ENCODE data around the gene TAC1.
"Not testable (repeated sequence)": the region's sequence is repeated elsewhere in the genome, so short reads cannot be mapped to it uniquely, and the experiment has no call there.

The TAC1 gene

GRCh38 chr7:97772045-97772901 is 40.4 kb downstream of the TAC1 start:
- TF ChIP-seq, protein P1, sequence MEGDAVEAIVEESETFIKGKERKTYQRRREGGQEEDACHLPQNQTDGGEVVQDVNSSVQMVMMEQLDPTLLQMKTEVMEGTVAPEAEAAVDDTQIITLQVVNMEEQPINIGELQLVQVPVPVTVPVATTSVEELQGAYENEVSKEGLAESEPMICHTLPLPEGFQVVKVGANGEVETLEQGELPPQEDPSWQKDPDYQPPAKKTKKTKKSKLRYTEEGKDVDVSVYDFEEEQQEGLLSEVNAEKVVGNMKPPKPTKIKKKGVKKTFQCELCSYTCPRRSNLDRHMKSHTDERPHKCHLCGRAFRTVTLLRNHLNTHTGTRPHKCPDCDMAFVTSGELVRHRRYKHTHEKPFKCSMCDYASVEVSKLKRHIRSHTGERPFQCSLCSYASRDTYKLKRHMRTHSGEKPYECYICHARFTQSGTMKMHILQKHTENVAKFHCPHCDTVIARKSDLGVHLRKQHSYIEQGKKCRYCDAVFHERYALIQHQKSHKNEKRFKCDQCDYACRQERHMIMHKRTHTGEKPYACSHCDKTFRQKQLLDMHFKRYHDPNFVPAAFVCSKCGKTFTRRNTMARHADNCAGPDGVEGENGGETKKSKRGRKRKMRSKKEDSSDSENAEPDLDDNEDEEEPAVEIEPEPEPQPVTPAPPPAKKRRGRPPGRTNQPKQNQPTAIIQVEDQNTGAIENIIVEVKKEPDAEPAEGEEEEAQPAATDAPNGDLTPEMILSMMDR (IDR thresholded peaks at IDR 0.05; ENCODE audit: insufficient read depth, low read length, poor library complexity, severe bottlenecking): no peak
- no peak for TF ChIP-seq EZH2phosphoT487 (conservative IDR thresholded peaks at IDR 0.05; ENCODE audit: low read length)
- H3K36me3 ChIP-seq (ENCODE audit: low read length): no peaks in the 10 kb centered on the region
- H3K9me3 ChIP-seq (ENCODE audit: insufficient read depth, low read length): no peaks in the 10 kb centered on the region
- no peak overlapping the region for H3K4me2 ChIP-seq (ENCODE audit: low read depth, low read length, poor library complexity, severe bottlenecking)
- no peaks in the 10 kb centered on the region for H3F3A ChIP-seq (ENCODE audit: insufficient read depth)
- no peaks in the 10 kb centered on the region for H3K79me2 ChIP-seq (ENCODE audit: insufficient read depth, low read length)
- no peak overlapping the region for H3K4me3 ChIP-seq (ENCODE audit: insufficient read depth, low read length, poor library complexity, severe bottlenecking)
- no peaks in the 10 kb centered on the region for H4K20me1 ChIP-seq (ENCODE audit: low read depth, low read length)
- H3K9me2 ChIP-seq (replicated peaks; ENCODE audit: insufficient read depth, low read length): no peaks in the 10 kb centered on the region
- H3K27ac ChIP-seq (ENCODE audit: low read depth, low read length): no peak overlapping the region
- no peak overlapping the region for H3K9ac ChIP-seq (ENCODE audit: low read length)
- no peak overlapping the region for H2AFZ ChIP-seq (ENCODE audit: low read depth, low read length, severe bottlenecking)
- H3K27me3 ChIP-seq (ENCODE audit: low read length): no peaks in the 10 kb centered on the region

DNA sequence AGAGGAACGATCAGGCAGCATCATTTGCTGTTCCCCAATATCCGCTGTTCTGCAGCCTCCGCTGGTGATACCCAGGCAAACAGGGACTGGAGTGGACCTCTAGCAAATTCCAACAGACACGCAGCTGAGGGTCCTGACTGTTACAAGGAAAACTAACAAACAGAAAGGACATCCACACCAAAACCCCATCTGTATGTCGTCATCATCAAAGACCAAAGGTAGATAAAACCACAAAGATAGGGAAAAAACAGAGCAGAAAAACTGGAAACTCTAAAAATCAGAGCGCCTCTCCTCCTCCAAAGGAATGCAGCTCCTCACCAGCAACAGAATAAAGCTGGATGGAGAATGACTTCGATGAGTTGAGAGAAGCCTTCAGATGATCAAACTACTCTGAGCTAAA is 54.5 kb downstream of the TAC1 start:
- H3F3A ChIP-seq (ENCODE audit: insufficient read depth); H3K36me3 ChIP-seq (ENCODE audit: low read length); H3K27me3 ChIP-seq (ENCODE audit: low read length); H3K4me3 ChIP-seq (ENCODE audit: insufficient read depth, low read length, poor library complexity, severe bottlenecking); H3K4me2 ChIP-seq (ENCODE audit: low read depth, low read length, poor library complexity, severe bottlenecking); H3K9ac ChIP-seq (ENCODE audit: low read length); H4K20me1 ChIP-seq (ENCODE audit: low read depth, low read length); H3K27ac ChIP-seq (ENCODE audit: low read depth, low read length); H3K9me2 ChIP-seq (replicated peaks; ENCODE audit: insufficient read depth, low read length); H3K79me2 ChIP-seq (ENCODE audit: insufficient read depth, low read length); H2AFZ ChIP-seq (ENCODE audit: low read depth, low read length, severe bottlenecking); H3K9me3 ChIP-seq (ENCODE audit: insufficient read depth, low read length): not testable (repeated sequence)

All from SU-DHL-6 (cell line).